Naive thymus-derived CD4-positive, alpha-beta T cell (primary cell): ENCODE results near the gene CRPPA. TPM values are rescaled to one million over a fixed set of nuclear protein-coding genes. Genes with fewer than 3 reads are reported as not detected.

Experiments
- ATAC-seq: fragments of 150-1000 bp; cut with Tn5 transposase; 2 replicates; pipeline ENCODE4 v1.10.0; 2021; ENCODE audit warnings: mild to moderate bottlenecking, moderate library complexity
- CTCF ChIA-PET: fragments of 350-600 bp; sonication (Branson Sonifier 250); formaldehyde crosslinking; loops from one replicate; lab custom pipeline; 2021; ENCODE audit warnings: antibody characterized with exemption; lab: Charles Lee
- POLR2A ChIA-PET: fragments of 350-600 bp; sonication (Branson Sonifier 250); formaldehyde crosslinking; loops from one replicate; lab custom pipeline; 2021; ENCODE audit warnings: antibody characterized with exemption, inconsistent platforms; lab: Charles Lee
- DNase-seq, 9 donors: peaks; one replicate each; pipeline versions ENCODE4 v3.0.0 to v3.0.0-alpha.2; 2020 to 2022; ENCODE audit warnings: mixed read lengths in 1 of 9
- H3K27ac ChIP-seq: one replicate; pipeline ENCODE4 v1.7.0; 2013; ENCODE audit warnings: mild to moderate bottlenecking, low read depth, low read length, moderate library complexity
- H3K27me3 ChIP-seq, 2 donors: one replicate each; pipeline ENCODE4 v1.7.0; 2013; ENCODE audit warnings: low read length in 2 of 2, mild to moderate bottlenecking in 2 of 2, moderate library complexity in 2 of 2; ENCODE audit not compliant: control insufficient read depth in 2 of 2, insufficient read depth in 2 of 2
- H3K36me3 ChIP-seq, 3 experiments: 1 replicate in 2 of 3; 2 replicates in 1 of 3; pipeline ENCODE4 v1.7.0; 2013; ENCODE audit warnings: low read length in 3 of 3, mild to moderate bottlenecking in 3 of 3, moderate library complexity in 1 of 3; ENCODE audit not compliant: insufficient read depth in 3 of 3, control insufficient read depth in 2 of 3
- H3K4me1 ChIP-seq, 2 donors: one replicate each; pipeline ENCODE4 v1.7.0; 2013; ENCODE audit warnings: low read length in 2 of 2, mild to moderate bottlenecking in 2 of 2, moderate library complexity in 1 of 2; ENCODE audit not compliant: control insufficient read depth in 2 of 2, insufficient read depth in 2 of 2
- H3K4me3 ChIP-seq: 2 replicates; pipeline ENCODE4 v1.7.0; 2013; ENCODE audit warnings: mild to moderate bottlenecking, low read length
- H3K9me3 ChIP-seq, 3 experiments: 1 replicate in 2 of 3; 2 replicates in 1 of 3; pipeline ENCODE4 v1.7.0; 2013; ENCODE audit warnings: low read length in 3 of 3; ENCODE audit not compliant: control insufficient read depth in 2 of 3
- H3K27ac Mint-ChIP-seq, 9 donors: one replicate each; pipeline ENCODE4 v1.8.0; 2020 to 2022; ENCODE audit warnings: mixed read lengths in 9 of 9, mild to moderate bottlenecking in 8 of 9, moderate library complexity in 5 of 9, inconsistent platforms in 2 of 9
- H3K27me3 Mint-ChIP-seq, 5 donors: one replicate each; pipeline ENCODE4 v1.8.0; 2021 to 2022; ENCODE audit warnings: mixed read lengths in 5 of 5, mild to moderate bottlenecking in 1 of 5
- H3K36me3 Mint-ChIP-seq, 5 donors: one replicate each; pipeline ENCODE4 v1.8.0; 2020 to 2022; ENCODE audit warnings: mixed read lengths in 5 of 5, mild to moderate bottlenecking in 3 of 5, inconsistent platforms in 1 of 5
- H3K4me1 Mint-ChIP-seq, 7 donors: one replicate each; pipeline ENCODE4 v1.8.0; 2020 to 2022; ENCODE audit warnings: mixed read lengths in 7 of 7, mild to moderate bottlenecking in 3 of 7, inconsistent platforms in 1 of 7
- H3K4me3 Mint-ChIP-seq, 10 donors: one replicate each; pipeline ENCODE4 v1.8.0; 2020 to 2022; ENCODE audit warnings: mild to moderate bottlenecking in 10 of 10, mixed read lengths in 10 of 10, moderate library complexity in 6 of 10, inconsistent platforms in 2 of 10
- H3K9me3 Mint-ChIP-seq, 11 donors: one replicate each; pipeline ENCODE4 v1.8.0; 2020 to 2022; ENCODE audit warnings: mixed read lengths in 11 of 11, mild to moderate bottlenecking in 4 of 11, inconsistent platforms in 1 of 11, moderate library complexity in 1 of 11
- intact Hi-C, 2 donors: fragments of 100-400 bp; cut with micrococcal nuclease; formaldehyde crosslinking; loops; one replicate each; pipeline ENCODE4 v1.15.1; 2023
- polyA plus RNA-seq, 2 donors: library from polyadenylated mRNA; unstranded; fragments of 300-500 nt; fragmentation: Illumina TruSeq; gene quantifications; one replicate each; pipeline ENCODE4 v1.2.3, GENCODE V29; 2021
- total RNA-seq, 6 experiments: library from RNA in 5 of 6; stranded (reverse) in 5 of 6; gene quantifications; 1 replicate in 5 of 6; 2 replicates in 1 of 6; pipeline ENCODE4 v1.2.3 and lab custom pipeline; 2021 to 2026

Gene CRPPA
- total and polyA plus RNA-seq, 7 experiments from 2014 or later, result 0.21 to 2.5 (median 1.3) TPM

- intact Hi-C loops, result no loop called here
- Histone ChIP-seq H3K36me3 (no peaks in the 10 kb centered on the region), H3K9me3 (no peaks in the 10 kb centered on the region), H3K4me3 (no peak overlapping the region), H3K27ac (no peak overlapping the region), H3K27me3 (no peaks in the 10 kb centered on the region), H3K4me1 (no peaks in the 10 kb centered on the region)
- H3K27ac Mint-ChIP-seq, result no peak overlapping the region
- ATAC-seq, result no peak
- peaks cover 0 to 15% (median 5%) of the 10 kb centered on the region in 5 donors for H3K27me3 Mint-ChIP-seq
- ChIA-PET CTCF (no interaction called here), POLR2A (no interaction called here)
- H3K36me3 Mint-ChIP-seq, result peaks cover 0 to 3% (median 0%) of the 10 kb centered on the region in 5 donors
- no peaks in the 10 kb centered on the region for H3K9me3 Mint-ChIP-seq
- peaks cover 0 to 2% (median 0%) of the 10 kb centered on the region in 7 donors for H3K4me1 Mint-ChIP-seq
- no peak overlapping the region for H3K4me3 Mint-ChIP-seq
- DNase-seq, result no peak
Observed at GRCh38 chr7:16438988-16439387, 17.6 kb upstream of the CRPPA start.

- POLR2A ChIA-PET, result interaction anchor here (0.6 kb wide), 1 partner anchor 59 kb away, joined by 3 read pairs; no protein-coding TSS in a partner anchor
- no peaks in the 10 kb centered on the region for H3K27me3 ChIP-seq
- ATAC-seq (no peak), DNase-seq (no peak)
- H3K27me3 Mint-ChIP-seq, result peaks cover 0 to 15% (median 0%) of the 10 kb centered on the region in 5 donors
- no peaks in the 10 kb centered on the region for H3K9me3 ChIP-seq
- no peaks in the 10 kb centered on the region for H3K36me3 ChIP-seq
- H3K4me1 ChIP-seq, result no peaks in the 10 kb centered on the region
- H3K27ac Mint-ChIP-seq, result no peak overlapping the region
- CTCF ChIA-PET, result no interaction called here
- peaks cover 0 to 5% (median 0%) of the 10 kb centered on the region in 7 donors for H3K4me1 Mint-ChIP-seq
- no peaks in the 10 kb centered on the region for H3K9me3 Mint-ChIP-seq
- no peak overlapping the region for H3K4me3 Mint-ChIP-seq
- H3K27ac ChIP-seq, result no peak overlapping the region
- H3K36me3 Mint-ChIP-seq, result peaks cover 0 to 3% (median 0%) of the 10 kb centered on the region in 5 donors
- H3K4me3 ChIP-seq, result no peak overlapping the region
- intact Hi-C loops, result no loop called here
Observed at GRCh38 chr7:16436306-16436705, 15.0 kb upstream of the CRPPA start.

GRCh38 chr7:16433568-16434122 lies 12.3 kb upstream of the CRPPA start:
- Mint-ChIP-seq H3K4me1 (peaks cover 0 to 5% (median 0%) of the 10 kb centered on the region in 7 donors), H3K27ac (no peak overlapping the region), H3K9me3 (no peaks in the 10 kb centered on the region), H3K27me3 (peaks cover 0 to 16% (median 0%) of the 10 kb centered on the region in 5 donors), H3K36me3 (no peaks in the 10 kb centered on the region), H3K4me3 (no peak overlapping the region)
- Histone ChIP-seq H3K9me3 (no peaks in the 10 kb centered on the region), H3K27ac (no peak overlapping the region), H3K4me1 (no peaks in the 10 kb centered on the region), H3K36me3 (no peaks in the 10 kb centered on the region), H3K4me3 (no peak overlapping the region), H3K27me3 (no peaks in the 10 kb centered on the region)
- intact Hi-C loops, result loop anchor here in 1 of 2 donors (2.0 kb wide), 1 partner anchor 485 kb away; no protein-coding TSS in a partner anchor
- CTCF ChIA-PET, result interaction anchor here (0.9 to 4.5 kb wide), 3 partner anchors 9 to 131 kb away, joined by 4 to 28 read pairs (median 5); no protein-coding TSS in a partner anchor
- POLR2A ChIA-PET, result interaction anchor here (3.2 kb wide), 1 partner anchor 13 kb away, joined by 16 read pairs; the partner anchor contains the start of gene CRPPA
- DNase-seq (no peak), ATAC-seq (no peak)

- Mint-ChIP-seq H3K4me3 (no peak overlapping the region), H3K9me3 (no peaks in the 10 kb centered on the region), H3K36me3 (no peaks in the 10 kb centered on the region), H3K27me3 (peaks cover 0 to 16% (median 3%) of the 10 kb centered on the region in 5 donors), H3K27ac (no peak overlapping the region), H3K4me1 (peaks cover 0 to 6% (median 0%) of the 10 kb centered on the region in 7 donors)
- intact Hi-C loops, result loop anchor here (1.0 to 2.0 kb wide), 3 partner anchors 133 to 486 kb away; no protein-coding TSS in a partner anchor
- Histone ChIP-seq H3K27me3 (no peaks in the 10 kb centered on the region), H3K27ac (no peak overlapping the region), H3K4me1 (no peaks in the 10 kb centered on the region), H3K9me3 (no peaks in the 10 kb centered on the region), H3K4me3 (no peak overlapping the region), H3K36me3 (no peaks in the 10 kb centered on the region)
- CTCF ChIA-PET, result interaction anchor here (1.0 to 4.5 kb wide), 5 partner anchors 11 to 133 kb away, joined by 3 to 28 read pairs (median 4); partner anchors contain the start of gene CRPPA
- POLR2A ChIA-PET, result interaction anchor here (0.9 to 3.2 kb wide), 2 partner anchors 9 to 11 kb away, joined by 4 to 16 read pairs; partner anchors contain the start of gene CRPPA
- ATAC-seq, result no peak
- DNase-seq, result no peak
Observed at GRCh38 chr7:16432425-16432731, 11.0 kb upstream of the CRPPA start.

GRCh38 chr7:16431646-16432424 lies 10.5 kb upstream of the CRPPA start:
- DNase-seq (peak in 7 of 9 donors; percentile 20 to 50 (median 31)), ATAC-seq (peak; percentile 81)
- ChIA-PET CTCF (interaction anchor here (0.7 to 4.5 kb wide), 7 partner anchors 11 to 133 kb away, joined by 3 to 28 read pairs (median 4); partner anchors contain the start of gene CRPPA), POLR2A (interaction anchor here (0.9 to 3.2 kb wide), 2 partner anchors 8 to 11 kb away, joined by 4 to 16 read pairs; partner anchors contain the start of gene CRPPA)
- Histone ChIP-seq H3K36me3 (no peaks in the 10 kb centered on the region), H3K27ac (no peak overlapping the region), H3K4me3 (no peak overlapping the region), H3K27me3 (no peaks in the 10 kb centered on the region), H3K4me1 (no peaks in the 10 kb centered on the region), H3K9me3 (no peaks in the 10 kb centered on the region)
- H3K4me3 Mint-ChIP-seq, result no peak overlapping the region
- no peaks in the 10 kb centered on the region for H3K9me3 Mint-ChIP-seq
- intact Hi-C loops, result loop anchor here (1.0 to 2.0 kb wide), 3 partner anchors 133 to 487 kb away; no protein-coding TSS in a partner anchor
- H3K4me1 Mint-ChIP-seq, result peaks cover 0 to 6% (median 0%) of the 10 kb centered on the region in 7 donors
- H3K36me3 Mint-ChIP-seq, result no peaks in the 10 kb centered on the region
- H3K27me3 Mint-ChIP-seq, result peaks cover 0 to 16% (median 3%) of the 10 kb centered on the region in 5 donors
- no peak overlapping the region for H3K27ac Mint-ChIP-seq

GRCh38 chr7:16430133-16430532 lies 8.8 kb upstream of the CRPPA start:
- peaks cover 0 to 6% (median 0%) of the 10 kb centered on the region in 7 donors for H3K4me1 Mint-ChIP-seq
- CTCF ChIA-PET, result interaction anchor here (0.8 to 4.5 kb wide), 2 partner anchors 9 to 135 kb away, joined by 3 to 28 read pairs; no protein-coding TSS in a partner anchor
- H3K36me3 Mint-ChIP-seq, result no peaks in the 10 kb centered on the region
- H3K27ac Mint-ChIP-seq, result no peak overlapping the region
- POLR2A ChIA-PET, result no interaction called here
- DNase-seq (no peak), ATAC-seq (no peak)
- H3K27me3 Mint-ChIP-seq, result peaks cover 0 to 18% (median 0%) of the 10 kb centered on the region in 5 donors
- intact Hi-C loops, result loop anchor here in 1 of 2 donors (1.0 kb wide), 1 partner anchor 10 kb away; no protein-coding TSS in a partner anchor
- H3K9me3 ChIP-seq, result no peaks in the 10 kb centered on the region
- no peaks in the 10 kb centered on the region for H3K27me3 ChIP-seq
- H3K4me1 ChIP-seq, result no peaks in the 10 kb centered on the region
- H3K27ac ChIP-seq, result no peak overlapping the region
- H3K4me3 Mint-ChIP-seq, result no peak overlapping the region
- H3K9me3 Mint-ChIP-seq, result no peaks in the 10 kb centered on the region
- H3K4me3 ChIP-seq, result no peak overlapping the region
- no peaks in the 10 kb centered on the region for H3K36me3 ChIP-seq
